Gastroesophageal sphincter (tissue), 3 donors: Measurements from ENCODE around the gene VWA5A.

Source experiments
- CTCF ChIP-seq, 4 experiments: fragments of 200-600 bp in 2 of 4; fragments of 450-650 bp in 2 of 4; sonication (generic) in 1 of 4; IDR thresholded peaks; one replicate each; pipeline ENCODE4 v1.5.1; 2017 to 2019; ENCODE audit warnings: antibody characterized with exemption in 4 of 4, mild to moderate bottlenecking in 2 of 4, moderate library complexity in 2 of 4
- EP300 ChIP-seq: sonication (generic); formaldehyde crosslinking; IDR thresholded peaks from one replicate; pipeline ENCODE4 v1.6.1; 2017; ENCODE audit warnings: antibody characterized with exemption, mild to moderate bottlenecking
- POLR2A ChIP-seq, 2 donors: fragments of 450-650 bp; IDR thresholded peaks; one replicate each; pipeline ENCODE4 v1.6.1; 2017; ENCODE audit warnings: antibody characterized with exemption in 2 of 2, mild to moderate bottlenecking in 2 of 2, moderate library complexity in 1 of 2
- POLR2AphosphoS5 ChIP-seq: sonication (generic); formaldehyde crosslinking; IDR thresholded peaks from one replicate; pipeline ENCODE4 v1.6.1; 2017; ENCODE audit warnings: antibody characterized with exemption

GRCh38 chr11:124085583-124085982 is 29.7 kb upstream of the VWA5A start:
- TF ChIP-seq POLR2A (IDR thresholded peaks at IDR 0.05) (no peak), CTCF (IDR thresholded peaks at IDR 0.05) (no peak), POLR2AphosphoS5 (no peak), EP300 (no peak)
